GM12878 (cell line): ENCODE results near the gene PITPNM1. TPM values are rescaled to one million over a fixed set of nuclear protein-coding genes. Genes with fewer than 3 reads are reported as not detected.

Experiments used
- ATAC-seq: fragments of 200-7000 bp; cut with Tn5 transposase; 3 replicates; pipeline ENCODE4 v1.9.1; 2020; ENCODE audit warnings: mild to moderate bottlenecking, moderate library complexity
- BruUV-seq: library from RNA; stranded (reverse); fragments of 400-500 nt; replicated peaks from 2 replicates; lab custom pipeline; 2021; lab: Mats Ljungman, UMichigan
- CTCF ChIA-PET: fragments of 300-600 bp; sonication (Branson Sonifier 250); formaldehyde crosslinking; extraction: SDS; loops from one replicate; lab custom pipeline; 2021; ENCODE audit warnings: inconsistent platforms; lab: Yijun Ruan, JAX
- POLR2A ChIA-PET: fragments of 350-600 bp; formaldehyde crosslinking; extraction: SDS; loops from one replicate; lab custom pipeline; 2021; ENCODE audit warnings: inconsistent platforms; lab: Charles Lee
- RAD21 ChIA-PET: fragments of 300-600 bp; sonication (Branson Sonifier 250); formaldehyde crosslinking; loops from one replicate; lab custom pipeline; 2023; ENCODE audit warnings: antibody characterized with exemption; ENCODE audit not compliant: unreplicated experiment; lab: Charles Lee
- SMC1A ChIA-PET: fragments of 300-600 bp; sonication (Branson Sonifier 250); formaldehyde crosslinking; loops from one replicate; lab custom pipeline; 2023; ENCODE audit not compliant: unreplicated experiment, uncharacterized antibody; lab: Charles Lee
- DNase-seq: peaks from one replicate; pipeline ENCODE4 v3.0.0-alpha.2; 2011; ENCODE audit warnings: low read depth, low spot score
- FAIRE-seq: peaks from 3 replicates; lab custom pipeline; 2011; peaks lifted over from hg19 to GRCh38; lab: Jason Lieb, UNC
- H2AFZ ChIP-seq: 2 replicates; pipeline ENCODE4 v1.6.0; 2011; ENCODE audit warnings: low read depth, low read length, control low read depth; ENCODE audit not compliant: control insufficient read depth
- H3K27ac ChIP-seq: 2 replicates; pipeline ENCODE4 v1.5.1; 2011; ENCODE audit warnings: control low read depth; ENCODE audit not compliant: control insufficient read depth, insufficient read depth
- H3K27me3 ChIP-seq, 2 experiments: replicated peaks in 1 of 2; 2 replicates each; pipeline versions ENCODE4 v1.6.0 to v1.6.1; 2011; ENCODE audit warnings: low read length in 1 of 2; ENCODE audit not compliant: control insufficient read depth in 2 of 2, insufficient read depth in 2 of 2
- H3K36me3 ChIP-seq, 2 experiments: 2 replicates each; pipeline ENCODE4 v1.5.1; 2011; ENCODE audit warnings: low read length in 1 of 2; ENCODE audit not compliant: control insufficient read depth in 2 of 2, insufficient read depth in 2 of 2
- H3K4me1 ChIP-seq: 2 replicates; pipeline ENCODE4 v1.6.1; 2011; ENCODE audit warnings: mild to moderate bottlenecking, low read length, moderate library complexity, mixed read lengths; ENCODE audit not compliant: control insufficient read depth, insufficient read depth
- H3K4me2 ChIP-seq: 2 replicates; pipeline ENCODE4 v1.6.0; 2011; ENCODE audit warnings: control low read depth; ENCODE audit not compliant: control insufficient read depth, insufficient read depth
- H3K4me3 ChIP-seq: fragments of 200-600 bp; sonication (generic); 2 replicates; pipeline ENCODE4 v1.5.1; 2016
- H3K79me2 ChIP-seq: 2 replicates; pipeline ENCODE4 v1.6.0; 2011; ENCODE audit warnings: low read length; ENCODE audit not compliant: control insufficient read depth, insufficient read depth
- H3K9ac ChIP-seq: 2 replicates; pipeline ENCODE4 v1.8.0; 2011; ENCODE audit warnings: low read length, control low read depth, mixed read lengths; ENCODE audit not compliant: control insufficient read depth, insufficient read depth
- H3K9me3 ChIP-seq: replicated peaks from 3 replicates; pipeline ENCODE4 v1.5.1; 2011; ENCODE audit warnings: mild to moderate bottlenecking, low read length; ENCODE audit not compliant: control insufficient read depth, insufficient read depth
- H4K20me1 ChIP-seq: 2 replicates; pipeline ENCODE4 v1.6.0; 2011; ENCODE audit not compliant: control insufficient read depth, insufficient read depth
- ATF2 ChIP-seq: IDR thresholded peaks from 2 replicates; pipeline ENCODE4 v1.6.1; 2012; ENCODE audit warnings: low read length, inconsistent platforms
- CBFB ChIP-seq: IDR thresholded peaks from 2 replicates; pipeline ENCODE4 v1.6.1; 2016; ENCODE audit warnings: antibody characterized with exemption, low read depth
- CEBPZ ChIP-seq: fragments of 150-350 bp; IDR thresholded peaks from 2 replicates; pipeline ENCODE4 v1.6.1; 2016; ENCODE audit warnings: low read depth, low read length
- FOS ChIP-seq: IDR thresholded peaks from 3 replicates; pipeline ENCODE4 v1.6.1; 2011; ENCODE audit warnings: borderline replicate concordance; ENCODE audit not compliant: insufficient read length; ENCODE audit errors: extremely low read depth
- HDAC2 ChIP-seq: fragments of 200-600 bp; sonication (generic); IDR thresholded peaks from 2 replicates; pipeline ENCODE4 v1.6.1; 2017
- JUNB ChIP-seq: IDR thresholded peaks from 2 replicates; pipeline ENCODE4 v1.6.1; 2016; ENCODE audit warnings: antibody characterized with exemption, mild to moderate bottlenecking
- NFXL1 ChIP-seq: fragments of 450-650 bp; IDR thresholded peaks from 2 replicates; pipeline ENCODE4 v1.6.1; 2017; ENCODE audit warnings: antibody characterized with exemption, mild to moderate bottlenecking, borderline replicate concordance
- NFYA ChIP-seq: IDR thresholded peaks from 2 replicates; pipeline ENCODE4 v1.6.1; 2011; ENCODE audit warnings: low read depth, mild to moderate bottlenecking, low read length, improper control_type of control experiment, borderline replicate concordance
- NRF1 ChIP-seq: conservative IDR thresholded peaks from 2 replicates; pipeline ENCODE4 v1.6.1; 2011; ENCODE audit warnings: mild to moderate bottlenecking, low read depth, low read length, improper control_type of control experiment
- RB1 ChIP-seq: fragments of 450-650 bp; formaldehyde crosslinking; IDR thresholded peaks from 2 replicates; pipeline ENCODE4 v1.6.1; 2017; ENCODE audit warnings: mild to moderate bottlenecking, borderline replicate concordance
- RELB ChIP-seq: fragments of 450-650 bp; IDR thresholded peaks from 2 replicates; pipeline ENCODE4 v1.6.1; 2017; ENCODE audit warnings: low read depth, mild to moderate bottlenecking, moderate library complexity
- SMAD5 ChIP-seq: IDR thresholded peaks from 2 replicates; pipeline ENCODE4 v1.6.1; 2016; ENCODE audit warnings: antibody characterized with exemption, low read depth
- SP1 ChIP-seq: IDR thresholded peaks from one replicate; pipeline ENCODE4 v1.6.1; 2011; ENCODE audit warnings: low read depth, low read length
- SRF ChIP-seq, 2 experiments: IDR thresholded peaks; 2 replicates each; pipeline ENCODE4 v1.6.1; 2011; ENCODE audit warnings: low read depth in 2 of 2, low read length in 2 of 2, mild to moderate bottlenecking in 1 of 2, moderate library complexity in 1 of 2
- TCF12 ChIP-seq: IDR thresholded peaks from 2 replicates; pipeline ENCODE4 v1.6.1; 2011; ENCODE audit warnings: low read depth, mild to moderate bottlenecking, low read length
- ZBTB40 ChIP-seq: fragments of 450-650 bp; IDR thresholded peaks from 2 replicates; pipeline ENCODE4 v1.6.1; 2016; ENCODE audit warnings: mild to moderate bottlenecking, moderate library complexity, borderline replicate concordance
- WGBS: methylation state at CpG from one replicate; pipeline ENCODE4 v1.1.6; 2016; ENCODE audit warnings: low lambda C conversion rate; ENCODE audit not compliant: insufficient replicate concordance, insufficient coverage; ENCODE audit errors: missing lambda C conversion rate; 5-methylcytosine and 5-hydroxymethylcytosine counted together
- in situ Hi-C: fragments of 300-500 bp; cut with MboI; formaldehyde crosslinking; loops from 9 replicates; pipeline ENCODE4 v1.14.3; 2018; ENCODE audit warnings: mixed read lengths
- intact Hi-C: fragments of 100-400 bp; cut with micrococcal nuclease; formaldehyde crosslinking; loops from one replicate; pipeline ENCODE4 v1.14.2; 2022; ENCODE audit not compliant: unreplicated experiment
- polyA plus RNA-seq, 11 experiments: library from polyadenylated mRNA; depleted of rRNA in 4 of 11; unstranded in 6 of 11; stranded (reverse) in 5 of 11; fragments of >200 nt; fragmentation: Nextera tagmentation in 4 of 11; fragmentation: Illumina TruSeq in 1 of 11; extraction: Ambion mirVana in 4 of 11; extraction: Trizol in 1 of 11; gene quantifications; 1 replicate in 1 of 11; 2 replicates in 10 of 11; pipeline versions ENCODE4 v1.2.1 to v1.2.3, GENCODE V29; 2011 to 2016; ENCODE audit warnings: inconsistent platforms in 2 of 11, missing spikeins in 2 of 11, low read depth in 1 of 11
- total RNA-seq, 4 experiments: library from RNA; depleted of rRNA in 3 of 4; stranded (reverse); fragments of >200 nt in 3 of 4; fragmentation: Illumina TruSeq in 1 of 4; extraction: Trizol in 1 of 4; gene quantifications; 2 replicates each; pipeline versions ENCODE4 v1.2.1 to v1.2.3, GENCODE V29; 2013 to 2021

The PITPNM1 gene
- total and polyA plus RNA-seq, 10 of the 15 experiments (the other 5 are each of a cell fraction or from before 2014, with no cell fraction given), result 0.11 to 56.8 (median 16.5) TPM

- ChIA-PET CTCF (no interaction called here), SMC1A (interaction anchor here (0.6 kb wide), 1 partner anchor 139 kb away, joined by 3 read pairs; no protein-coding TSS in a partner anchor), RAD21 (no interaction called here), POLR2A (no interaction called here)
- H3K79me2 ChIP-seq, result no peaks in the 10 kb centered on the region
- H3K4me1 ChIP-seq, result no peaks in the 10 kb centered on the region
- H4K20me1 ChIP-seq, result no peaks in the 10 kb centered on the region
- intact Hi-C loops, result no loop called here
- H3K36me3 ChIP-seq, result no peaks in the 10 kb centered on the region
- H3K9ac ChIP-seq, result no peak overlapping the region
- FAIRE-seq, result no peak
- no peak for ATAC-seq
- DNase-seq, result no peak
- no peak overlapping the region for H2AFZ ChIP-seq
- H3K9me3 ChIP-seq, result no peaks in the 10 kb centered on the region
- H3K4me2 ChIP-seq, result no peak overlapping the region
- no peaks in the 10 kb centered on the region; a peak in 2 of 4 replicates for H3K27me3 ChIP-seq
- BruUV-seq, result no TSS peak
- H3K27ac ChIP-seq, result no peak overlapping the region
- 53% methylated on average over 9 of the region's 9 CpGs for WGBS
- in situ Hi-C loops, result no loop called here
- H3K4me3 ChIP-seq, result no peak overlapping the region
- no peak for TF ChIP-seq CBFB
- no peak for TF ChIP-seq RB1
- no peak for TF ChIP-seq FOS
- TF ChIP-seq SMAD5, result no peak
- TF ChIP-seq HDAC2, result no peak
- TF ChIP-seq NFXL1, result no peak
- no peak for TF ChIP-seq ZBTB40
- no peak for TF ChIP-seq NFYA
- TF ChIP-seq RELB, result no peak
- TF ChIP-seq JUNB, result no peak
- no peak for TF ChIP-seq SP1
- TF ChIP-seq TCF12, result no peak
- no peak for TF ChIP-seq SRF (IDR thresholded peaks at IDR 0.05; ENCODE audit: low read depth in 2 of 2, low read length in 2 of 2)
- no peak for TF ChIP-seq ATF2
- TF ChIP-seq NRF1, result no peak
- no peak for TF ChIP-seq CEBPZ
Observed at GRCh38 chr11:67516806-67517205, 11.6 kb upstream of the PITPNM1 start.
